ENCODE results near the gene OGDHL.

OGDHL gene

DNA sequence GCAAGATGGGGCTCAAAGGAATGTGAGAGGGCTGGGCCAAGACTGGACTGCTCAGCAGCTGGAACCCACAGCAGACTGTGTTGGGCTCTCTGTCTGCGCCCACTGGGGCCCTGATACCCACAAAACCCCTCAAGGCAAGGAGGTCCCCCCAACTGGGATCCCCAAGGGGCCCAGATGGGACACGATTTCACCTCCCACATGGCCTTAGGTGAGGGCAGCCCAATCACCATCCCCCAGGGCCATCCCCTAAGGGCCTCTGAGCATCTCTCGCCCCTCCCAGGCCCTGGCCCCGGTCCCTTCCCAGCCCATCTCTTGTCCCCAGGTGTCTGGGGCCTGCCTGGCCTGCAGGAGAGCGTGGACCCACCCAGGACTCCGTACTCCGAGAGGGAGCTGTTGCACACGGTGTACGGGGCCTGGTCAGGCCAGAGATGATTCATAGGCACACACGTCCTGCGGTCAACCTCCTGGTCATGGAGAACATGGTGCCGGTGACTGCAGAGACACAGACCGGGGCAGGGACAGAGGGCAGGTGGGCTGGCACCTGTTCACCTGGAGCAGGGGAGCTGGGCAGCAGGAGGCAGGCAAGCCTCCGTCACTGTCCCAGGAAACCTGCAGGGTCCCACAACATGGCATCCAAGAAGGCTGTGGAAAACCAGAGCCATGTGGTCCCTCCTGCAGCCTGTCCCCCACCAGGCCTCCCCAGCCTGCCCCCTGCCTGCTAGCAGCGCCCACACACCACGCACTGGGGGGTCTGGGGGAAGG, 21.6 kb downstream of the OGDHL start:
- H3K9me3 ChIP-seq (ENCODE audit: insufficient read depth, low read length) = no peaks in the 10 kb centered on the region
- H3K4me2 ChIP-seq (ENCODE audit: low read length) = no peak overlapping the region
- H3K4me1 ChIP-seq (ENCODE audit: low read length) = no peaks in the 10 kb centered on the region
- no peaks in the 10 kb centered on the region for H3K36me3 ChIP-seq (replicated peaks; ENCODE audit: low read depth, low read length)
- no peak overlapping the region for H3K27ac ChIP-seq (ENCODE audit: low read length)
- H3K79me2 ChIP-seq (ENCODE audit: low read length) = no peaks in the 10 kb centered on the region
- H3K4me3 ChIP-seq (ENCODE audit: low read length) = no peak overlapping the region
- TF ChIP-seq CTCF (IDR thresholded peaks at IDR 0.05; ENCODE audit: low read depth, low read length) = no peak
- no peak for TF ChIP-seq EZH2phosphoT487 (IDR thresholded peaks at IDR 0.05; ENCODE audit: low read depth)
- no peak overlapping the region for H3K9ac ChIP-seq (ENCODE audit: low read length)
- no peaks in the 10 kb centered on the region for H3K27me3 ChIP-seq (ENCODE audit: low read depth, low read length)
- no peak overlapping the region for H2AFZ ChIP-seq (ENCODE audit: low read depth, low read length)
- H4K20me1 ChIP-seq (ENCODE audit: insufficient read depth, low read length) = no peaks in the 10 kb centered on the region

- no peak overlapping the region for H3K9ac ChIP-seq (ENCODE audit: low read length)
- H3K36me3 ChIP-seq (replicated peaks; ENCODE audit: low read depth, low read length) = no peaks in the 10 kb centered on the region
- H3K4me2 ChIP-seq (ENCODE audit: low read length) = no peak overlapping the region
- no peak overlapping the region for H2AFZ ChIP-seq (ENCODE audit: low read depth, low read length)
- H3K4me1 ChIP-seq (ENCODE audit: low read length) = no peaks in the 10 kb centered on the region
- no peaks in the 10 kb centered on the region for H3K9me3 ChIP-seq (ENCODE audit: insufficient read depth, low read length)
- H3K27ac ChIP-seq (ENCODE audit: low read length) = no peak overlapping the region
- no peak overlapping the region for H3K4me3 ChIP-seq (ENCODE audit: low read length)
- no peaks in the 10 kb centered on the region for H4K20me1 ChIP-seq (ENCODE audit: insufficient read depth, low read length)
- TF ChIP-seq CTCF (IDR thresholded peaks at IDR 0.05; ENCODE audit: low read depth, low read length) (no peak), EZH2phosphoT487 (IDR thresholded peaks at IDR 0.05; ENCODE audit: low read depth) (no peak)
- no peaks in the 10 kb centered on the region for H3K79me2 ChIP-seq (ENCODE audit: low read length)
- H3K27me3 ChIP-seq (ENCODE audit: low read depth, low read length) = no peaks in the 10 kb centered on the region
Measured at GRCh38 chr10:49739426-49739825, 22.7 kb downstream of the OGDHL start.

DNA sequence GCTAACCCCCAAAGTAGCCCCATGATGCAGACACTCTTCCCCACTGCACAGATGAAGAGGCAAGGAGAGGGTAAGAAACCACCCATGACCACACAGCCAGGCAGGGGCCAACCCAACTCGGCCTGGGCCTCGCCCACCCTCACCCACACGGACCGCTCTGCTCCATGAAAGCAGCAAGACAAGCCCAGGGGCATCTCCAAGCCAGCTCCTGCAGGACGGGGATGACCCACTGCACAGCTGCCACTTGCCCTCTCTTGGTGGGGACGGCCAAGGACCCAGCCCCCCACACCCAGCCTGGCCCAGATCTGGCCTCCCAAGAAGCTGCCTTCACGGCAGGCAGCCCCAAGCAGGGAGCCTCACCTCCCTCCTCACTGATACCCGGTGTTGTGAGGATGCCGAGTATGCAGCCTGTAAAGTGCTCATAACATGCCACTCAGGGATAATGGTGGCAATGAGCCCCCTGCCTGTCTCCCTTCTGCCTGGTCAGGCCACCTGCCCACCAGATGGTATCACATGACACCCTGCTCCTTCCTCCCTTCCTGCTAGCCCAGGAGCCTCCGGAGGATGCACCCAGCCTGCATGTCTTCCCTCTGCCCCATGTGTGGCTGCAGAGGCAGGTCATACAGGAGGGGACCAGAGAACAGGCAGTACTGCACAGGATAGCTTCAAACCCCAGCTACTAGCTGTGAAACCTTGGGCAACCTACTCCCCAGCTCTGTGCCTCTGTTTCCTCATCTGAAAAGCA, 23.3 kb downstream of the OGDHL start:
- Histone ChIP-seq H3K79me2 (ENCODE audit: low read length) (no peaks in the 10 kb centered on the region), H2AFZ (ENCODE audit: low read depth, low read length) (no peak overlapping the region), H4K20me1 (ENCODE audit: insufficient read depth, low read length) (no peaks in the 10 kb centered on the region), H3K9me3 (ENCODE audit: insufficient read depth, low read length) (no peaks in the 10 kb centered on the region), H3K27ac (ENCODE audit: low read length) (no peak overlapping the region), H3K27me3 (ENCODE audit: low read depth, low read length) (no peaks in the 10 kb centered on the region), H3K4me3 (ENCODE audit: low read length) (no peak overlapping the region), H3K4me2 (ENCODE audit: low read length) (no peak overlapping the region), H3K4me1 (ENCODE audit: low read length) (no peaks in the 10 kb centered on the region), H3K36me3 (replicated peaks; ENCODE audit: low read depth, low read length) (no peaks in the 10 kb centered on the region), H3K9ac (ENCODE audit: low read length) (no peak overlapping the region)
- no peak for TF ChIP-seq CTCF (IDR thresholded peaks at IDR 0.05; ENCODE audit: low read depth, low read length)
- no peak for TF ChIP-seq EZH2phosphoT487 (IDR thresholded peaks at IDR 0.05; ENCODE audit: low read depth)

GRCh38 chr10:49737474-49738201, 24.5 kb downstream of the OGDHL start:
- Histone ChIP-seq H3K4me3 (ENCODE audit: low read length) (no peak overlapping the region), H2AFZ (ENCODE audit: low read depth, low read length) (no peak overlapping the region), H3K9me3 (ENCODE audit: insufficient read depth, low read length) (no peaks in the 10 kb centered on the region), H3K27me3 (ENCODE audit: low read depth, low read length) (no peaks in the 10 kb centered on the region), H3K27ac (ENCODE audit: low read length) (no peak overlapping the region), H3K9ac (ENCODE audit: low read length) (no peak overlapping the region), H4K20me1 (ENCODE audit: insufficient read depth, low read length) (no peaks in the 10 kb centered on the region), H3K36me3 (replicated peaks; ENCODE audit: low read depth, low read length) (no peaks in the 10 kb centered on the region), H3K4me2 (ENCODE audit: low read length) (no peak overlapping the region), H3K79me2 (ENCODE audit: low read length) (no peaks in the 10 kb centered on the region), H3K4me1 (ENCODE audit: low read length) (no peaks in the 10 kb centered on the region)
- TF ChIP-seq CTCF (IDR thresholded peaks at IDR 0.05; ENCODE audit: low read depth, low read length) (no peak), EZH2phosphoT487 (IDR thresholded peaks at IDR 0.05; ENCODE audit: low read depth) (no peak)

Data from OCI-LY3 (cell line).